Measurements from ENCODE around the gene SPOCK3. TPM values are rescaled to one million over a fixed set of nuclear protein-coding genes. Genes with fewer than 3 reads are reported as not detected.

SPOCK3 gene
- total and polyA plus RNA-seq, 4 donors, result 0.08 to 0.42 (median 0.24) TPM

- no peak for DNase-seq (ENCODE audit: low spot score)
- H3K9ac ChIP-seq (ENCODE audit: low read depth in 1 of 2, low read length in 2 of 2), result no peak overlapping the region
- TF ChIP-seq ATF3 (IDR thresholded peaks at IDR 0.05) (no peak), HNF4G (IDR thresholded peaks at IDR 0.05) (no peak), SP1 (IDR thresholded peaks at IDR 0.05) (no peak), JUND (IDR thresholded peaks at IDR 0.05) (no peak), RAD21 (IDR thresholded peaks at IDR 0.05) (no peak), RXRA (IDR thresholded peaks at IDR 0.05) (no peak)
Observed at GRCh38 chr4:166777760-166778159, 456.5 kb downstream of the SPOCK3 start.

GRCh38 chr4:166763018-166763417, 471.3 kb downstream of the SPOCK3 start:
- no peak for DNase-seq (ENCODE audit: low spot score)
- H3K9ac ChIP-seq (ENCODE audit: low read depth in 1 of 2, low read length in 2 of 2), result no peak overlapping the region
- H3K4me3 ChIP-seq (ENCODE audit: low read depth in 1 of 3, low read length in 3 of 3), result no peak overlapping the region
- no peaks in the 10 kb centered on the region for H3K9me3 ChIP-seq (ENCODE audit: control insufficient read depth in 4 of 4, low read length in 3 of 4)
- no peaks in the 10 kb centered on the region for H3K4me1 ChIP-seq (ENCODE audit: control insufficient read depth in 4 of 4, insufficient read depth in 4 of 4, low read length in 3 of 4)
- H3K36me3 ChIP-seq (ENCODE audit: control insufficient read depth in 4 of 4, insufficient read depth in 3 of 4, low read depth in 1 of 4, low read length in 3 of 4), result no peaks in the 10 kb centered on the region
- no peak for TF ChIP-seq ATF3 (IDR thresholded peaks at IDR 0.05)
- no peak for TF ChIP-seq SP1 (IDR thresholded peaks at IDR 0.05)
- no peak for TF ChIP-seq FOXA1 (IDR thresholded peaks at IDR 0.05)
- TF ChIP-seq ZBTB33 (IDR thresholded peaks at IDR 0.05), result no peak
- TF ChIP-seq HNF4A (conservative IDR thresholded peaks at IDR 0.05), result no peak
- no peak for TF ChIP-seq YY1 (IDR thresholded peaks at IDR 0.05)
- no peak for TF ChIP-seq FOXA2 (IDR thresholded peaks at IDR 0.05)
- no peak for TF ChIP-seq RAD21 (IDR thresholded peaks at IDR 0.05)
- no peak for TF ChIP-seq RXRA (IDR thresholded peaks at IDR 0.05)
- no peak for TF ChIP-seq NR2F2 (IDR thresholded peaks at IDR 0.05)
- TF ChIP-seq REST (IDR thresholded peaks at IDR 0.05), result no peak
- TF ChIP-seq TAF1 (conservative IDR thresholded peaks at IDR 0.05), result no peak
- TF ChIP-seq EGR1 (IDR thresholded peaks at IDR 0.05; ENCODE audit: low read depth in 2 of 2), result no peak
- TF ChIP-seq MAX (IDR thresholded peaks at IDR 0.05), result no peak
- no peak for TF ChIP-seq JUND (IDR thresholded peaks at IDR 0.05)
- no peak overlapping the region for H3K27ac ChIP-seq (ENCODE audit: low read depth in 1 of 2, low read length in 2 of 2)
- no peaks in the 10 kb centered on the region for H3K27me3 ChIP-seq (ENCODE audit: control insufficient read depth in 4 of 4, insufficient read depth in 4 of 4, low read length in 3 of 4)

More at GRCh38 chr4:166777760-166778159, 456.5 kb downstream of the SPOCK3 start:
- H3K4me1 ChIP-seq (ENCODE audit: control insufficient read depth in 4 of 4, insufficient read depth in 4 of 4, low read length in 3 of 4), result no peaks in the 10 kb centered on the region
- H3K36me3 ChIP-seq (ENCODE audit: control insufficient read depth in 4 of 4, insufficient read depth in 3 of 4, low read depth in 1 of 4, low read length in 3 of 4), result no peaks in the 10 kb centered on the region
- no peak overlapping the region for H3K27ac ChIP-seq (ENCODE audit: low read depth in 1 of 2, low read length in 2 of 2)
- no peak overlapping the region for H3K4me3 ChIP-seq (ENCODE audit: low read depth in 1 of 3, low read length in 3 of 3)
- no peaks in the 10 kb centered on the region for H3K27me3 ChIP-seq (ENCODE audit: control insufficient read depth in 4 of 4, insufficient read depth in 4 of 4, low read length in 3 of 4)
- no peaks in the 10 kb centered on the region for H3K9me3 ChIP-seq (ENCODE audit: control insufficient read depth in 4 of 4, low read length in 3 of 4)

Measured in liver (tissue), 9 donors.